Measurements from ENCODE around the gene FGFRL1.
A peak's percentile ranks its signal among the peaks of the same experiment; 100 is the strongest.

FGFRL1 gene

DNA sequence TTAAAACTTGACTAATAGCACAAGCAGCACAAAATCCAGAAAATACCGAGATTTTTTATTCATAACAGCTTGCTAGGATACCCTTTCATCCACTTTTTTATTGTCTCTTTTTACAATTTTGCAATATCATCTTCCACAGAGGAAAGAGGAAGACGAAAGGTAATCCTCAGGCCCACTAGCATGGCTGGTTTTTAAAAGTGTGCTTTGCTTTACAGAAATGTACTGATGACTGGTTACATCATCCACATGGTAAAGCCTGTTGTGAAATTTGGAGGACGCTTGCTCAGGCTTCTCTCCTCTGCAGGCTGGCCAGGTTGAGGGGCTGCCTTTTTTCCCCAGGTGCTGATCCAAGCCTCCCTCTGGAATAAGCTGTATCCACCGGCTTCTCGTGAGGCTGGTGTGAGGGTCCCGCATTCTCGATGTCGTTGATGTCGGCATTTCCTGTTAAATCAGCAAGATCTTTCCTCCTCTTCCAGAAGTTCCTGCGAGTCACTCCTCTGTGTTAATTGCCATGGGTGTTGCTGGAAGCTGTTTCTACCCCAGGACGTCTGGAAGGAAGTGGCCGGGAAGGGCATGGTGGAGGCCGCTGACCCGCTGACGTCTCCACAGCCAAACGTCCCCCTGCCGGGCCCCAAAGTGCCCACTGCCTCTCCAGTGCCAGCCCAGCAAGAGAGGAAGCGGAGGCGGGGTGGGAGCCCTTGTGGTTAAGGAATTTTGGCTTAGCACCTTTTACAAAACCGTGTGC, 32.3 kb upstream of the FGFRL1 start:
- no peak for DNase-seq (ENCODE audit: low read depth)
- TF ChIP-seq, protein P1, sequence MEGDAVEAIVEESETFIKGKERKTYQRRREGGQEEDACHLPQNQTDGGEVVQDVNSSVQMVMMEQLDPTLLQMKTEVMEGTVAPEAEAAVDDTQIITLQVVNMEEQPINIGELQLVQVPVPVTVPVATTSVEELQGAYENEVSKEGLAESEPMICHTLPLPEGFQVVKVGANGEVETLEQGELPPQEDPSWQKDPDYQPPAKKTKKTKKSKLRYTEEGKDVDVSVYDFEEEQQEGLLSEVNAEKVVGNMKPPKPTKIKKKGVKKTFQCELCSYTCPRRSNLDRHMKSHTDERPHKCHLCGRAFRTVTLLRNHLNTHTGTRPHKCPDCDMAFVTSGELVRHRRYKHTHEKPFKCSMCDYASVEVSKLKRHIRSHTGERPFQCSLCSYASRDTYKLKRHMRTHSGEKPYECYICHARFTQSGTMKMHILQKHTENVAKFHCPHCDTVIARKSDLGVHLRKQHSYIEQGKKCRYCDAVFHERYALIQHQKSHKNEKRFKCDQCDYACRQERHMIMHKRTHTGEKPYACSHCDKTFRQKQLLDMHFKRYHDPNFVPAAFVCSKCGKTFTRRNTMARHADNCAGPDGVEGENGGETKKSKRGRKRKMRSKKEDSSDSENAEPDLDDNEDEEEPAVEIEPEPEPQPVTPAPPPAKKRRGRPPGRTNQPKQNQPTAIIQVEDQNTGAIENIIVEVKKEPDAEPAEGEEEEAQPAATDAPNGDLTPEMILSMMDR (IDR thresholded peaks at IDR 0.05; ENCODE audit: low read depth, low read length, missing control alignments), result no peak
- no peak overlapping the region for H3K4me3 ChIP-seq (ENCODE audit: low read depth, low read length)

DNA sequence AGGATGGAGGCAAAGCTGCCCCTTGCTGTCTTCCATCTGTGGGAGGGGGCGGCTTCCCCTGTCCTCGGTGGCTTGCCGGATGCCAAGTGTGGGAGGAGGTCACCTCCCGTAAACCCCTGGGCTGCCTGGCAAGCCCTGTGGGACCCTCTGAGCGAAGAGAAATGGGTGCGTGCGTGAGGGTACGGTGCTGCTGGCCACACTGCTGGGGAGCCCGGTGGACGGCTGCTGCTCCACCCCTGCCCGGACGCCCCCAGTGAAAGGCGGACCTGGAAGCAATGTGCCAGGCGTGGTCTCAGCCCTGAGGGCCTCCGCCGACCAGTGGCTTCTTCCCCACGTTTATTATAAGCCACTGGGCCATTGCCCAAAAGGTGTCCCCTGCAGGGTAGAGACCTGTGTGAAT, 29.1 kb upstream of the FGFRL1 start:
- H3K4me3 ChIP-seq (ENCODE audit: low read depth, low read length), result no peak overlapping the region
- TF ChIP-seq, protein P1 (IDR thresholded peaks at IDR 0.05; ENCODE audit: low read depth, low read length, missing control alignments), result no peak
- DNase-seq (ENCODE audit: low read depth), result no peak

DNA sequence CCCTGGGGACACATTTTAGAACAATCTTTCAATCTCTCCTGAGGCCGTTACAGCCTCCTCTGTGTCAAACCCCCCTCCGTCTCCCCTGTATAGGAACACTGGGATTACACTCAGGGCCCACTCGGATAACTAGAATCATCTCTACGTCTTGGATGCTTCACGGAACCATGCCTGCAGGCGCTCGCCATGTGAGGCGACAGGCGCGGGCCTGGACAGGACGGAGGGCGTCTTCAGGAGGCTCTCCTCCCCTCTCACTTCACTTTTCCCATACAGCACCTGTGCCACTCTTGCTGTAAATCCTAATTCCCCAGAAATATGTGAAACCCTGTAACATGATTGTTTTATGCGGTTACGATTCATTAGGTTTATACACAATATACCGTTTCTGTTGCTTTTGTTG, 28.6 kb upstream of the FGFRL1 start:
- no peak overlapping the region for H3K4me3 ChIP-seq (ENCODE audit: low read depth, low read length)
- TF ChIP-seq, protein P1 (IDR thresholded peaks at IDR 0.05; ENCODE audit: low read depth, low read length, missing control alignments), result no peak
- DNase-seq (ENCODE audit: low read depth), result no peak

DNA sequence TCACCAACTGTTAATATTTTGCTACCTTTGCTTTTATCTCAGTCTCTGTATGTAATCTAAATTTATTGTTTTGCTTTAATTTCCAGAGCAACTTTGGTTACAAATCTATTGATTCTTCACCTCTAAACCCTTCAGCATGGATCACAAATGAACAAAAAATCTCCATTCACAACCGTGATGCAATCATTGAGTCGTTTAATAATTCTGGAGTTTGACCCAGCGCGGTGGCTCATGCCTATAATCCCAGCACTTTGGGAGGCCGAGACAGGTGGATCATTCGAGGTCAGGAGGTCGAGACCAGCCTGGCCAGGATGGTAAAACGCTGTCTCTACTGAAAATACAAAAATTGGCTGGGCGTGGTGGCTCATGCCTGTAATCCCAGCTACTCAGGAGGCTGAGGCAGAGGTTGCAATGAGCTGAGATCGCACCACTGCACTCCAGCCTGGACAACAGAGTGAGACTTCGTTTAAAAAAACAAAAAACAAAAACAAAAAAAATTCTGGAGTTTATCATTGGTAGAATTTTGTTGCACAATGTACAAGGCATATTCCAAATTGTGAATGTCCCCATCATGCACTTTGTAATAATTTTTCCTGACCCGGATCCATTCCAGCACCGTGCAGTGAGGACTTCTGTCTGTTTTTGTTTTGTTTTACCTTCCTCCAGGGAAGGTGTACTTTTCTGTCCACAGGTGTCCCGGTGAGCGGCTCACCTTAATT, 26.9 kb upstream of the FGFRL1 start:
- TF ChIP-seq, protein P1 (IDR thresholded peaks at IDR 0.05; ENCODE audit: low read depth, low read length, missing control alignments), result no peak

DNA sequence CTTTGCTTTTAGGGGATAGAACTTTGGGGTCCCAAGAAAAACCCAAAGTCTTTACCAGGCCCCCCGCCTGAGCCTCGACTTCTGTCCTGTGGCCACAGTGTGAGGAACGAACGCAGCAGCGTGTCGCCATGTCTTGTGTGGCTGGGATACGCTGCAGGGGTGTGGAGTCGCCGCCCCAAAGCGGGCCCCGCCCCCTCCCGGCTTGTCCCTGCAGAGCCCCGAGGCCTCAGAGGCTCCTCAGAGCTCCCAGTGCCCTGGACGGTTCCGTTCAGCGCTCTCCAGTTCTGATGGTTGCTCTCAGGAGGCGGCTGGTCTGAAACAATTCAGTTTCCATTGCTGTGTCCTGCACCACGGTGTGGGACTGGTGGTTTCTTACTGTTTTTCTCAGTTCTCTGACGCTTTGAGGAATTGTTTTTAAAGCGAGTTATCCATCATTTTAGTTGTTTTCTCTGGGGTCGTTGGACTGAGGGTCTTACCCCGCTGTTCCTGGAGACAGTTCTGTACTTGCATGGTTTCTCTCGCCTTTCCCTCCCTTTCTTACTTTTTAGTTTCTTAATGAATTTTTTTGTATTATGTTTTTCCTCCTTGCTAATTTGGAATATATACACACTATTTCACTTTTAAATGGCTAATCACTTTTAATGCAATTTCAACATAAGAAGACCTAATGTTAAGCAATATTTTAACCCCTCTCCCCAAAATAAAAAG, 26.1 kb upstream of the FGFRL1 start:
- no peak for DNase-seq (ENCODE audit: low read depth)
- no peak overlapping the region for H3K4me3 ChIP-seq (ENCODE audit: low read depth, low read length)
- TF ChIP-seq, protein P1 (IDR thresholded peaks at IDR 0.05; ENCODE audit: low read depth, low read length, missing control alignments), result no peak

More for the DNA sequence above, 26.9 kb upstream of the FGFRL1 start:
- no peak for DNase-seq (ENCODE audit: low read depth)
- no peak overlapping the region for H3K4me3 ChIP-seq (ENCODE audit: low read depth, low read length)

DNA sequence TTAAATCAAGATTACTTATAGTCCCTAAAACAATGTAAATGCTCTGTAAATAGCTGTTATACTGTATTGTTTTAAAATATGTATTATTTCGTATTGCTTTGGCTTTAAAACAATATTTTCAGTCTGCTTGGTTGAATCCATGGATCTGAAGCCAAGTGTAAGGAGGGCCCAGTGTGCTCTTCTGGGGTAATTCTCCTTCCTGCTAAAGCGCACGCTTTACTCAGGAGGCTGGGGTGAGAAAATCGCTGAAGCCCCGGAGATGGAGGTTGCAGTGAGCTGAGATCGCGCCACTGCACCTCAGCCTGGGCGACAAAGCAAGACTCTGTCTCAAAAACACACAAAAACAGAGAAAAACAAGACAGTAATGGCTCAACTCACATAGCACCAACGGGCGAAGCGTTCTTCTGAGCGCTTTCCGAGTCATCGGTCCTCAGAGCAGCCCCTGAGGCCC, 25.0 kb upstream of the FGFRL1 start:
- no peak for DNase-seq (ENCODE audit: low read depth)
- TF ChIP-seq, protein P1 (IDR thresholded peaks at IDR 0.05; ENCODE audit: low read depth, low read length, missing control alignments), result no peak

More for the DNA sequence above, 25.0 kb upstream of the FGFRL1 start:
- peak overlapping the region; percentile 53 for H3K4me3 ChIP-seq (ENCODE audit: low read depth, low read length)
